Ishikawa (cell line): Measurements from ENCODE around the gene UNC45B.

Source experiments
- CEBPB ChIP-seq: IDR thresholded peaks from 2 replicates; pipeline ENCODE4 v1.6.1; 2012
- CREB1 ChIP-seq: IDR thresholded peaks from 2 replicates; pipeline ENCODE4 v1.6.1; 2012; ENCODE audit warnings: low read depth
- EGR1 ChIP-seq: IDR thresholded peaks from 2 replicates; pipeline ENCODE4 v1.6.1; 2012
- EP300 ChIP-seq: IDR thresholded peaks from 2 replicates; pipeline ENCODE4 v1.6.1; 2012; ENCODE audit warnings: borderline replicate concordance
- FOXM1 ChIP-seq: IDR thresholded peaks from 2 replicates; pipeline ENCODE4 v1.6.1; 2012; ENCODE audit warnings: low read depth, borderline replicate concordance
- MAX ChIP-seq: IDR thresholded peaks from 2 replicates; pipeline ENCODE4 v1.6.1; 2012
- NFIC ChIP-seq: IDR thresholded peaks from 2 replicates; pipeline ENCODE4 v1.6.1; 2012
- RAD21 ChIP-seq: IDR thresholded peaks from 2 replicates; pipeline ENCODE4 v1.6.1; 2012; ENCODE audit warnings: low read depth
- REST ChIP-seq: IDR thresholded peaks from 2 replicates; pipeline ENCODE4 v1.6.1; 2012; ENCODE audit warnings: low read depth, mild to moderate bottlenecking
- TAF1 ChIP-seq: IDR thresholded peaks from 2 replicates; pipeline ENCODE4 v1.6.1; 2012; ENCODE audit warnings: low read depth, mild to moderate bottlenecking
- TCF12 ChIP-seq: IDR thresholded peaks from 2 replicates; pipeline ENCODE4 v1.6.1; 2012; ENCODE audit warnings: low read depth
- TEAD4 ChIP-seq: IDR thresholded peaks from 2 replicates; pipeline ENCODE4 v1.6.1; 2012
- USF1 ChIP-seq: IDR thresholded peaks from 2 replicates; pipeline ENCODE4 v1.6.1; 2012
- YY1 ChIP-seq: IDR thresholded peaks from 2 replicates; pipeline ENCODE4 v1.6.1; 2012; ENCODE audit warnings: low read depth
- ZBTB7A ChIP-seq: IDR thresholded peaks from 2 replicates; pipeline ENCODE4 v1.6.1; 2012; ENCODE audit warnings: low read depth

The UNC45B gene

GRCh38 chr17:35121315-35121714 lies 26.3 kb upstream of the UNC45B start, which contains the start of gene FNDC8:
Gene FNDC8, plus strand, starts transcription at chr17:35121615. Its CDS starts 79 bp downstream, at chr17:35121694.
- TF ChIP-seq EP300 (no peak), FOXM1 (no peak), REST (no peak), CEBPB (no peak), ZBTB7A (no peak), MAX (no peak), USF1 (no peak)

- TF ChIP-seq CREB1 (no peak), TCF12 (no peak), CEBPB (no peak), USF1 (no peak), NFIC (no peak), MAX (no peak), TEAD4 (no peak), ZBTB7A (no peak), EGR1 (no peak), TAF1 (no peak)
Observed at GRCh38 chr17:35127751-35128514, 19.7 kb upstream of the UNC45B start.

GRCh38 chr17:35129154-35129972 lies 18.3 kb upstream of the UNC45B start:
- no peak for TF ChIP-seq NFIC
- no peak for TF ChIP-seq ZBTB7A
- TF ChIP-seq RAD21: no peak
- TF ChIP-seq MAX: no peak
- no peak for TF ChIP-seq FOXM1
- no peak for TF ChIP-seq CREB1
- TF ChIP-seq USF1: no peak
- TF ChIP-seq YY1: no peak
- TF ChIP-seq REST: no peak
- no peak for TF ChIP-seq EP300
- TF ChIP-seq TEAD4: no peak
- TF ChIP-seq EGR1: no peak
- no peak for TF ChIP-seq CEBPB
- no peak for TF ChIP-seq TCF12
- no peak for TF ChIP-seq TAF1

GRCh38 chr17:35129973-35130351 lies 17.7 kb upstream of the UNC45B start:
- TF ChIP-seq RAD21 (no peak), CEBPB (no peak), CREB1 (no peak), EGR1 (no peak), REST (no peak), ZBTB7A (no peak), EP300 (no peak), USF1 (no peak), MAX (no peak), TCF12 (no peak), FOXM1 (no peak), NFIC (no peak), TAF1 (no peak), TEAD4 (no peak), YY1 (no peak)
